Measurements from ENCODE around the gene TOMT. TPM values are rescaled to one million over a fixed set of nuclear protein-coding genes. Genes with fewer than 3 reads are reported as not detected.

Gene TOMT
- total RNA-seq, 1 donor from 2014 or later: not detected

DNA sequence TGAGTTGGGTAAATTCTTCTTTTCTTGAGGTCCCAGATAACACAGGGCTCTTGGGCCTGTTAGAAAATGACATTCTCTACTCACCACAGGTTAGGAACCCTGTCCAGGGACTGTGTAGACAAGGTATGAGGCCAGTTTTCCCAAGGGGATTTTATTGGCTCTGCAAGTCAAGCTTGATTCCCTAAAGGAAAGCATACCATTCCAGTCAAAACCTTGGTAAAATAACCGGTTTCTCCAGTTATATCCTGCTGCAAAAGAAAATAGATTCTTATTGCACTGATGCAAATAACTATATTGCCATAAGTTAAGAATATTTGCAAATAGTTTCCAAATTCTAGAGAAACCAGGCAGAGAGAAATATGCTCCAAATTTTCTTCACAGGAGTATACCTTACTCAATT lies 20.2 kb downstream of the TOMT start:
- no peaks in the 10 kb centered on the region for H3K4me1 ChIP-seq
- no peak overlapping the region for H3K4me3 ChIP-seq
- H3K27ac Mint-ChIP-seq: no peak overlapping the region
- no peaks in the 10 kb centered on the region for H3K4me1 Mint-ChIP-seq
- no peak overlapping the region for H2AFZ ChIP-seq (replicated peaks)
- no peaks in the 10 kb centered on the region for H3F3A ChIP-seq (ENCODE audit: low read depth)
- H3K79me2 ChIP-seq (ENCODE audit: low read depth): no peaks in the 10 kb centered on the region
- H3K9me3 ChIP-seq (ENCODE audit: low read depth): peaks cover 11% of the 10 kb centered on the region
- H3K36me3 ChIP-seq: no peaks in the 10 kb centered on the region
- H3K27ac ChIP-seq: no peak overlapping the region
- H4K20me1 ChIP-seq (ENCODE audit: low read depth): no peaks in the 10 kb centered on the region
- H3K9me3 Mint-ChIP-seq: peaks cover 21% of the 10 kb centered on the region
- H3K27me3 Mint-ChIP-seq (ENCODE audit: insufficient read depth, low read depth): peaks cover 19% of the 10 kb centered on the region
- no peak overlapping the region for H3K9ac ChIP-seq
- TF ChIP-seq EZH2phosphoT487 (IDR thresholded peaks at IDR 0.05): no peak
- TF ChIP-seq, protein P1, sequence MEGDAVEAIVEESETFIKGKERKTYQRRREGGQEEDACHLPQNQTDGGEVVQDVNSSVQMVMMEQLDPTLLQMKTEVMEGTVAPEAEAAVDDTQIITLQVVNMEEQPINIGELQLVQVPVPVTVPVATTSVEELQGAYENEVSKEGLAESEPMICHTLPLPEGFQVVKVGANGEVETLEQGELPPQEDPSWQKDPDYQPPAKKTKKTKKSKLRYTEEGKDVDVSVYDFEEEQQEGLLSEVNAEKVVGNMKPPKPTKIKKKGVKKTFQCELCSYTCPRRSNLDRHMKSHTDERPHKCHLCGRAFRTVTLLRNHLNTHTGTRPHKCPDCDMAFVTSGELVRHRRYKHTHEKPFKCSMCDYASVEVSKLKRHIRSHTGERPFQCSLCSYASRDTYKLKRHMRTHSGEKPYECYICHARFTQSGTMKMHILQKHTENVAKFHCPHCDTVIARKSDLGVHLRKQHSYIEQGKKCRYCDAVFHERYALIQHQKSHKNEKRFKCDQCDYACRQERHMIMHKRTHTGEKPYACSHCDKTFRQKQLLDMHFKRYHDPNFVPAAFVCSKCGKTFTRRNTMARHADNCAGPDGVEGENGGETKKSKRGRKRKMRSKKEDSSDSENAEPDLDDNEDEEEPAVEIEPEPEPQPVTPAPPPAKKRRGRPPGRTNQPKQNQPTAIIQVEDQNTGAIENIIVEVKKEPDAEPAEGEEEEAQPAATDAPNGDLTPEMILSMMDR (IDR thresholded peaks at IDR 0.05): no peak
- no peak overlapping the region for H3K4me2 ChIP-seq
- no peaks in the 10 kb centered on the region for H3K27me3 ChIP-seq
- peaks cover 5% of the 10 kb centered on the region for H3K36me3 Mint-ChIP-seq
- no peak for DNase-seq (ENCODE audit: low spot score)
- H3K4me3 Mint-ChIP-seq: no peak overlapping the region

DNA sequence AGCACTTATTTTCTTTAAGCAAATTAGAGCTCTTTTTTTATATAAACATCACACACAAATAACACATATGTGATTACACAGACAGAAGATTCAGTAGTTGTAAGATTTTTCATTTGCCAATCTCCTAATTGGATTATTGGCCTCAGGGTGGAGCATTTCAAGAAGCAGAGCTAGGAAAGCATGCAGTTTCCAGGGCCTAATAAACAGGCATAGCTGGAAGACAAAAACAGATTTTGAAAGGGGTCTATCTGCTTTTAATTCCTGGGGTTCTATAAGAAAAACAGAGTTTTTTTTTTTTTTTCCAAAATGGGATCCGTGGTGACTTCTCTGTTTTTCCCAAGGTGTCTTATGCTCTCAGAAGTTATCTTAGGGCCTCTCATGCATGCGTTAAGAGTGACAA lies 22.2 kb downstream of the TOMT start:
- no peak for TF ChIP-seq EZH2 (IDR thresholded peaks at IDR 0.05)
- no peak for TF ChIP-seq EZH2phosphoT487 (IDR thresholded peaks at IDR 0.05)
- TF ChIP-seq, protein P1 (IDR thresholded peaks at IDR 0.05): no peak
- Histone ChIP-seq H3K27ac (no peak overlapping the region), H3F3A (ENCODE audit: low read depth) (no peaks in the 10 kb centered on the region), H3K9ac (no peak overlapping the region), H3K9me3 (ENCODE audit: low read depth) (peaks cover 11% of the 10 kb centered on the region), H3K4me3 (no peak overlapping the region), H3K4me1 (no peaks in the 10 kb centered on the region), H3K4me2 (no peak overlapping the region), H2AFZ (replicated peaks) (no peak overlapping the region), H4K20me1 (ENCODE audit: low read depth) (no peaks in the 10 kb centered on the region), H3K36me3 (no peaks in the 10 kb centered on the region), H3K27me3 (peaks cover 19% of the 10 kb centered on the region), H3K79me2 (ENCODE audit: low read depth) (no peaks in the 10 kb centered on the region)
- H3K27me3 Mint-ChIP-seq (ENCODE audit: insufficient read depth, low read depth): peaks cover 21% of the 10 kb centered on the region
- H3K4me1 Mint-ChIP-seq: no peaks in the 10 kb centered on the region
- H3K27ac Mint-ChIP-seq: no peak overlapping the region
- peaks cover 5% of the 10 kb centered on the region for H3K36me3 Mint-ChIP-seq
- peaks cover 21% of the 10 kb centered on the region for H3K9me3 Mint-ChIP-seq
- DNase-seq (ENCODE audit: low spot score): no peak
- H3K4me3 Mint-ChIP-seq: no peak overlapping the region

- peaks cover 30% of the 10 kb centered on the region for H3K27me3 ChIP-seq
- no peak for TF ChIP-seq EZH2 (IDR thresholded peaks at IDR 0.05)
- TF ChIP-seq EZH2phosphoT487 (IDR thresholded peaks at IDR 0.05): no peak
- TF ChIP-seq, protein P1 (IDR thresholded peaks at IDR 0.05): no peak
- no peaks in the 10 kb centered on the region for H4K20me1 ChIP-seq (ENCODE audit: low read depth)
- H3K4me2 ChIP-seq: no peak overlapping the region
- no peak overlapping the region for H2AFZ ChIP-seq (replicated peaks)
- H3K4me3 ChIP-seq: no peak overlapping the region
- H3K9me3 ChIP-seq (ENCODE audit: low read depth): peaks cover 11% of the 10 kb centered on the region
- H3K9me3 Mint-ChIP-seq: peaks cover 21% of the 10 kb centered on the region
- H3K27me3 Mint-ChIP-seq (ENCODE audit: insufficient read depth, low read depth): peaks cover 24% of the 10 kb centered on the region
- DNase-seq (ENCODE audit: low spot score): no peak
- H3K4me1 Mint-ChIP-seq: no peaks in the 10 kb centered on the region
- no peaks in the 10 kb centered on the region for H3K79me2 ChIP-seq (ENCODE audit: low read depth)
- H3K27ac ChIP-seq: no peak overlapping the region
- no peak overlapping the region for H3K9ac ChIP-seq
- peaks cover 5% of the 10 kb centered on the region for H3K36me3 Mint-ChIP-seq
- H3K27ac Mint-ChIP-seq: no peak overlapping the region
- H3F3A ChIP-seq (ENCODE audit: low read depth): no peaks in the 10 kb centered on the region
- H3K4me1 ChIP-seq: no peaks in the 10 kb centered on the region
- no peaks in the 10 kb centered on the region for H3K36me3 ChIP-seq
- H3K4me3 Mint-ChIP-seq: no peak overlapping the region
Observed at GRCh38 chr11:72129381-72129780, 23.7 kb downstream of the TOMT start.

All from neural progenitor cell (in vitro differentiated cells).